OCI-LY3 (cell line): ENCODE data around the gene VGLL1.

Source experiments
- CTCF ChIP-seq: fragments of 200-600, 300-600 bp; sonication (generic); IDR thresholded peaks from 2 replicates; pipeline ENCODE4 v1.5.1; 2014; ENCODE audit warnings: antibody characterized with exemption, low read length, low read depth
- EZH2phosphoT487 ChIP-seq: fragments of 200-600 bp; shearing (Covaris generic); IDR thresholded peaks from 2 replicates; pipeline ENCODE4 v1.6.1; 2018; ENCODE audit warnings: antibody characterized with exemption, mixed run types, low read depth

GRCh38 chrX:136549226-136549625 lies 17.2 kb downstream of the VGLL1 start:
- TF ChIP-seq CTCF = no peak
- TF ChIP-seq EZH2phosphoT487 = no peak
